ENCODE measurements around the gene CFAP57. TPM values are rescaled to one million over a fixed set of nuclear protein-coding genes. Genes with fewer than 3 reads are reported as not detected.

CFAP57 gene
- total RNA-seq, 1 experiment from 2014 or later = 0.44 TPM

- no peak for DNase-seq (ENCODE audit: unreplicated experiment)
- no peak overlapping the region for H3K4me3 Mint-ChIP-seq (ENCODE audit: unreplicated experiment)
- ChIA-PET POLR2A (no interaction called here), CTCF (interaction anchor here (1.7 kb wide), 1 partner anchor 10 kb away, joined by 5 read pairs; the partner anchor contains the start of gene C1orf210)
- TF ChIP-seq CTCF (IDR thresholded peaks at IDR 0.05; ENCODE audit: unreplicated experiment) = no peak
- no peaks in the 10 kb centered on the region for H3K36me3 Mint-ChIP-seq (ENCODE audit: insufficient read depth, unreplicated experiment)
- H3K4me1 Mint-ChIP-seq (ENCODE audit: insufficient read depth, unreplicated experiment) = peaks cover 7% of the 10 kb centered on the region
- peaks cover 10% of the 10 kb centered on the region for H3K27me3 Mint-ChIP-seq (ENCODE audit: insufficient read depth, unreplicated experiment)
- intact Hi-C loops (cut with micrococcal nuclease) = no loop called here
- no peak overlapping the region for H3K27ac Mint-ChIP-seq (ENCODE audit: low read depth, unreplicated experiment)
- BruUV-seq (replicated peaks) = no TSS peak
- no peaks in the 10 kb centered on the region for H3K9me3 Mint-ChIP-seq (ENCODE audit: unreplicated experiment)
Measured at GRCh38 chr1:43275826-43276620, 103.9 kb downstream of the CFAP57 start.

- no peak for DNase-seq (ENCODE audit: unreplicated experiment)
- Mint-ChIP-seq H3K36me3 (ENCODE audit: insufficient read depth, unreplicated experiment) (no peaks in the 10 kb centered on the region), H3K9me3 (ENCODE audit: unreplicated experiment) (no peaks in the 10 kb centered on the region), H3K27ac (ENCODE audit: low read depth, unreplicated experiment) (no peak overlapping the region), H3K4me3 (ENCODE audit: unreplicated experiment) (no peak overlapping the region), H3K27me3 (ENCODE audit: insufficient read depth, unreplicated experiment) (peaks cover 4% of the 10 kb centered on the region), H3K4me1 (ENCODE audit: insufficient read depth, unreplicated experiment) (peaks cover under 1% of the 10 kb centered on the region)
- BruUV-seq (replicated peaks) = no TSS peak
- intact Hi-C loops (cut with micrococcal nuclease) = no loop called here
- no peak for TF ChIP-seq CTCF (IDR thresholded peaks at IDR 0.05; ENCODE audit: unreplicated experiment)
- ChIA-PET POLR2A (no interaction called here), CTCF (interaction anchor here (1.7 kb wide), 1 partner anchor 9 kb away, joined by 5 read pairs; the partner anchor contains the start of gene C1orf210)
Measured at GRCh38 chr1:43276673-43277072, 104.5 kb downstream of the CFAP57 start.

GRCh38 chr1:43277116-43277876, 105.2 kb downstream of the CFAP57 start:
- intact Hi-C loops (cut with micrococcal nuclease) = no loop called here
- ChIA-PET CTCF (interaction anchor here (1.7 kb wide), 1 partner anchor 8 kb away, joined by 5 read pairs; the partner anchor contains the start of gene C1orf210), POLR2A (interaction anchor here (0.5 kb wide), 1 partner anchor 43 kb away, joined by 3 read pairs; no protein-coding TSS in a partner anchor)
- no peaks in the 10 kb centered on the region for H3K9me3 Mint-ChIP-seq (ENCODE audit: unreplicated experiment)
- peaks cover 5% of the 10 kb centered on the region for H3K36me3 Mint-ChIP-seq (ENCODE audit: insufficient read depth, unreplicated experiment)
- H3K27ac Mint-ChIP-seq (ENCODE audit: low read depth, unreplicated experiment) = no peak overlapping the region
- BruUV-seq (replicated peaks) = no TSS peak
- H3K4me1 Mint-ChIP-seq (ENCODE audit: insufficient read depth, unreplicated experiment) = no peaks in the 10 kb centered on the region
- no peak overlapping the region for H3K4me3 Mint-ChIP-seq (ENCODE audit: unreplicated experiment)
- DNase-seq (ENCODE audit: unreplicated experiment) = no peak
- no peak for TF ChIP-seq CTCF (IDR thresholded peaks at IDR 0.05; ENCODE audit: unreplicated experiment)
- no peaks in the 10 kb centered on the region for H3K27me3 Mint-ChIP-seq (ENCODE audit: insufficient read depth, unreplicated experiment)

GRCh38 chr1:43279161-43279560, 107.0 kb downstream of the CFAP57 start:
- no peak for DNase-seq (ENCODE audit: unreplicated experiment)
- intact Hi-C loops (cut with micrococcal nuclease) = no loop called here
- no peaks in the 10 kb centered on the region for H3K4me1 Mint-ChIP-seq (ENCODE audit: insufficient read depth, unreplicated experiment)
- ChIA-PET POLR2A (no interaction called here), CTCF (no interaction called here)
- no peak for TF ChIP-seq CTCF (IDR thresholded peaks at IDR 0.05; ENCODE audit: unreplicated experiment)
- H3K36me3 Mint-ChIP-seq (ENCODE audit: insufficient read depth, unreplicated experiment) = peaks cover 5% of the 10 kb centered on the region
- H3K4me3 Mint-ChIP-seq (ENCODE audit: unreplicated experiment) = no peak overlapping the region
- H3K27me3 Mint-ChIP-seq (ENCODE audit: insufficient read depth, unreplicated experiment) = no peaks in the 10 kb centered on the region
- no TSS peak for BruUV-seq (replicated peaks)
- H3K27ac Mint-ChIP-seq (ENCODE audit: low read depth, unreplicated experiment) = no peak overlapping the region
- H3K9me3 Mint-ChIP-seq (ENCODE audit: unreplicated experiment) = no peaks in the 10 kb centered on the region
